H1 (cell line): ENCODE results near the gene SSTR4. TPM values are rescaled to one million over a fixed set of nuclear protein-coding genes. Genes with fewer than 3 reads are reported as not detected.

Experiments
- CTCF ChIA-PET: fragments of 300-600 bp; sonication (Branson Sonifier 250); formaldehyde crosslinking; loops from one replicate; lab custom pipeline; 2021; ENCODE audit not compliant: partially characterized antibody; lab: Charles Lee
- POLR2A ChIA-PET: fragments of 300-600 bp; sonication (Branson Sonifier 250); formaldehyde crosslinking; loops from one replicate; lab custom pipeline; 2021; ENCODE audit warnings: inconsistent platforms; ENCODE audit not compliant: partially characterized antibody; lab: Charles Lee
- DNase-seq, 2 experiments: peaks; one replicate each; pipeline versions ENCODE4 v3.0.0 to v3.0.0-alpha.2; 2010 to 2022; ENCODE audit warnings: low spot score in 2 of 2, low read depth in 1 of 2, mixed read lengths in 1 of 2
- FAIRE-seq: peaks from 2 replicates; lab custom pipeline; 2011; peaks lifted over from hg19 to GRCh38; lab: Jason Lieb, UNC
- H2AFZ ChIP-seq: 2 replicates; pipeline ENCODE4 v1.8.1; 2012; ENCODE audit warnings: low read length, inconsistent platforms
- H2AK5ac ChIP-seq: 2 replicates; pipeline ENCODE4 v1.6.1; 2013; ENCODE audit warnings: low read depth, low read length
- H2BK120ac ChIP-seq: replicated peaks from 2 replicates; pipeline ENCODE3; 2013; ENCODE audit warnings: low read depth, low read length, inconsistent platforms
- H2BK12ac ChIP-seq: 2 replicates; pipeline ENCODE4 v1.6.1; 2013; ENCODE audit warnings: low read depth, low read length
- H2BK15ac ChIP-seq: 2 replicates; pipeline ENCODE4 v1.6.1; 2013; ENCODE audit warnings: low read length
- H2BK20ac ChIP-seq: 2 replicates; pipeline ENCODE4 v1.6.1; 2013; ENCODE audit warnings: low read length
- H2BK5ac ChIP-seq: 2 replicates; pipeline ENCODE4 v1.6.1; 2013; ENCODE audit warnings: low read depth, low read length
- H3K14ac ChIP-seq: 2 replicates; pipeline ENCODE4 v1.6.1; 2013; ENCODE audit warnings: inconsistent platforms; ENCODE audit not compliant: insufficient read length
- H3K18ac ChIP-seq: 2 replicates; pipeline ENCODE4 v1.6.1; 2013; ENCODE audit warnings: low read length; ENCODE audit errors: extremely low read depth
- H3K23ac ChIP-seq: 2 replicates; pipeline ENCODE4 v1.6.1; 2013; ENCODE audit warnings: inconsistent platforms; ENCODE audit not compliant: insufficient read length
- H3K23me2 ChIP-seq: 2 replicates; pipeline ENCODE4 v1.6.1; 2013; ENCODE audit warnings: low read depth, low read length
- H3K27ac ChIP-seq: 2 replicates; pipeline ENCODE4 v1.6.1; 2011; ENCODE audit warnings: low read depth, low read length, inconsistent platforms
- H3K27me3 ChIP-seq, 4 experiments: replicated peaks in 1 of 4; 1 replicate in 1 of 4; 2 replicates in 3 of 4; pipeline versions ENCODE4 v1.6.1 to v1.8.1; 2011 to 2013; ENCODE audit warnings: low read length in 3 of 4, mild to moderate bottlenecking in 3 of 4, inconsistent platforms in 2 of 4, mixed read lengths in 2 of 4, moderate library complexity in 1 of 4; ENCODE audit not compliant: control insufficient read depth in 3 of 4, insufficient read depth in 3 of 4; ENCODE audit errors: extremely low read depth in 1 of 4
- H3K36me3 ChIP-seq, 4 experiments: 2 replicates each; pipeline versions ENCODE4 v1.6.1 to v1.8.1; 2011 to 2013; ENCODE audit warnings: mild to moderate bottlenecking in 4 of 4, low read length in 3 of 4, moderate library complexity in 2 of 4, control low read depth in 1 of 4, inconsistent platforms in 1 of 4; ENCODE audit not compliant: insufficient read depth in 4 of 4, control insufficient read depth in 2 of 4
- H3K4ac ChIP-seq: replicated peaks from 2 replicates; pipeline ENCODE3; 2013; ENCODE audit warnings: low read length, low read depth, mixed read lengths, inconsistent platforms; ENCODE audit not compliant: insufficient read length
- H3K4me1 ChIP-seq, 4 experiments: replicated peaks in 1 of 4; 1 replicate in 1 of 4; 2 replicates in 3 of 4; pipeline versions ENCODE4 v1.6.1 to v1.8.1; 2011 to 2013; ENCODE audit warnings: low read length in 3 of 4, inconsistent platforms in 2 of 4, mixed read lengths in 1 of 4; ENCODE audit not compliant: insufficient read depth in 4 of 4, control insufficient read depth in 3 of 4
- H3K4me2 ChIP-seq, 2 experiments: 2 replicates each; pipeline versions ENCODE4 v1.6.1 to v1.8.1; 2011 to 2013; ENCODE audit warnings: low read depth in 2 of 2, low read length in 2 of 2, control low read depth in 1 of 2, inconsistent platforms in 1 of 2, mild to moderate bottlenecking in 1 of 2; ENCODE audit not compliant: insufficient read depth in 1 of 2
- H3K4me3 ChIP-seq, 4 experiments: fragments of 200-600, 300-600 bp in 1 of 4; sonication (generic), shearing (Covaris generic), sonication (Bioruptor Twin) in 1 of 4; 2 replicates each; pipeline versions ENCODE4 v1.5.1 to v1.8.1; 2011 to 2016; ENCODE audit warnings: low read length in 4 of 4, low read depth in 3 of 4, control low read depth in 2 of 4, inconsistent platforms in 2 of 4, mild to moderate bottlenecking in 2 of 4, mixed read lengths in 1 of 4, moderate library complexity in 1 of 4; ENCODE audit not compliant: insufficient read depth in 2 of 4; ENCODE audit errors: extremely low read depth in 1 of 4
- H3K56ac ChIP-seq: replicated peaks from 2 replicates; pipeline ENCODE3; 2013; ENCODE audit warnings: low read depth, mild to moderate bottlenecking, mixed read lengths, low read length, inconsistent platforms; ENCODE audit not compliant: insufficient read length
- H3K79me1 ChIP-seq: 2 replicates; pipeline ENCODE4 v1.6.1; 2013; ENCODE audit warnings: low read depth, low read length, control low read depth
- H3K79me2 ChIP-seq, 2 experiments: 2 replicates each; pipeline versions ENCODE4 v1.6.1 to v1.8.1; 2012 to 2013; ENCODE audit warnings: low read length in 2 of 2, mild to moderate bottlenecking in 2 of 2, inconsistent platforms in 1 of 2; ENCODE audit not compliant: insufficient read depth in 2 of 2, control insufficient read depth in 1 of 2
- H3K9ac ChIP-seq, 4 experiments: replicated peaks in 1 of 4; 1 replicate in 1 of 4; 2 replicates in 3 of 4; pipeline versions ENCODE4 v1.6.1 to v1.8.1; 2011 to 2013; ENCODE audit warnings: low read depth in 3 of 4, low read length in 3 of 4, control low read depth in 2 of 4, mild to moderate bottlenecking in 2 of 4, moderate library complexity in 2 of 4, inconsistent platforms in 1 of 4; ENCODE audit errors: extremely low read depth in 1 of 4
- H3K9me3 ChIP-seq, 2 experiments: 2 replicates each; pipeline versions ENCODE4 v1.6.1 to v1.8.1; 2012 to 2013; ENCODE audit warnings: mild to moderate bottlenecking in 2 of 2, moderate library complexity in 2 of 2, control low read depth in 1 of 2, inconsistent platforms in 1 of 2, low read depth in 1 of 2, low read length in 1 of 2, mixed read lengths in 1 of 2; ENCODE audit not compliant: insufficient read depth in 2 of 2
- H4K20me1 ChIP-seq, 2 experiments: replicated peaks in 1 of 2; 2 replicates each; pipeline versions ENCODE3 to v1.8.1; 2011 to 2013; ENCODE audit warnings: inconsistent platforms in 2 of 2, low read length in 2 of 2, mild to moderate bottlenecking in 1 of 2; ENCODE audit not compliant: insufficient read depth in 2 of 2, control insufficient read depth in 1 of 2
- H4K5ac ChIP-seq: 2 replicates; pipeline ENCODE4 v1.6.1; 2013; ENCODE audit warnings: low read length, low read depth, mixed read lengths, inconsistent platforms; ENCODE audit not compliant: insufficient read length
- H4K8ac ChIP-seq: 2 replicates; pipeline ENCODE4 v1.8.0; 2013; ENCODE audit warnings: mild to moderate bottlenecking, moderate library complexity, low read length, inconsistent platforms; ENCODE audit not compliant: insufficient read depth; ENCODE audit errors: extremely low read depth
- H4K91ac ChIP-seq: replicated peaks from 2 replicates; pipeline ENCODE3; 2013; ENCODE audit warnings: low read length, mixed read lengths, inconsistent platforms; ENCODE audit not compliant: insufficient read length
- ASH2L ChIP-seq: fragments of 200-600, 300-600 bp; sonication (generic); IDR thresholded peaks from one replicate; pipeline ENCODE4 v1.7.1; 2017; ENCODE audit warnings: low read length
- BRCA1 ChIP-seq: IDR thresholded peaks from 2 replicates; pipeline ENCODE4 v1.6.1; 2012; ENCODE audit warnings: low read depth, low read length, improper control_type of control experiment
- CBX5 ChIP-seq: fragments of 300-800, 300-1000 bp; sonication (generic); IDR thresholded peaks from 2 replicates; pipeline ENCODE4 v1.7.1; 2016; ENCODE audit warnings: antibody characterized with exemption, low read length, low read depth
- MAFK ChIP-seq: IDR thresholded peaks from 2 replicates; pipeline ENCODE4 v1.6.1; 2012; ENCODE audit warnings: low read depth, mild to moderate bottlenecking, improper control_type of control experiment, low read length
- POU5F1 ChIP-seq: IDR thresholded peaks from 2 replicates; pipeline ENCODE4 v1.6.1; 2011; ENCODE audit warnings: low read depth, mild to moderate bottlenecking, low read length, moderate library complexity
- RFX5 ChIP-seq: IDR thresholded peaks from 2 replicates; pipeline ENCODE4 v1.6.1; 2011; ENCODE audit warnings: low read depth, low read length, improper control_type of control experiment, borderline replicate concordance
- SP1 ChIP-seq: IDR thresholded peaks from 2 replicates; pipeline ENCODE4 v1.6.1; 2011; ENCODE audit warnings: low read depth, low read length
- TBP ChIP-seq: IDR thresholded peaks from 2 replicates; pipeline ENCODE4 v1.6.1; 2011; ENCODE audit warnings: low read depth, low read length, improper control_type of control experiment
- TEAD4 ChIP-seq: IDR thresholded peaks from 2 replicates; pipeline ENCODE4 v1.6.1; 2012; ENCODE audit warnings: low read depth, low read length, inconsistent platforms, mixed read lengths
- WGBS, 2 experiments: shearing (Covaris generic) in 1 of 2; methylation state at CpG; one replicate each; pipeline versions ENCODE4 v1.1.6 to v1.1.7; 2013 to 2015; ENCODE audit warnings: low lambda C conversion rate in 2 of 2, mixed read lengths in 2 of 2, inconsistent platforms in 1 of 2, low coverage in 1 of 2, missing lambda C conversion rate in 1 of 2; ENCODE audit not compliant: insufficient replicate concordance in 2 of 2, insufficient coverage in 1 of 2, insufficient read length in 1 of 2; ENCODE audit errors: extremely low coverage in 1 of 2, missing lambda C conversion rate in 1 of 2; 5-methylcytosine and 5-hydroxymethylcytosine counted together
- polyA plus RNA-seq, 7 experiments: library from polyadenylated mRNA; depleted of rRNA in 3 of 7; stranded (reverse) in 5 of 7; unstranded in 2 of 7; fragments of >200 nt in 5 of 7; fragments of 200-250 nt in 2 of 7; gene quantifications; 1 replicate in 5 of 7; 2 replicates in 1 of 7; 4 replicates in 1 of 7; pipeline versions ENCODE4 v1.2.1 to v1.2.3, GENCODE V29; 2011 to 2013; ENCODE audit warnings: missing spikeins in 2 of 7, mixed read lengths in 2 of 7
- total RNA-seq: library from RNA; stranded (reverse); fragmentation: NEBNext Ultra II Directional; extraction: Animal tissue kit (Norgen Biotek cat#: 25700); gene quantifications from 2 replicates; pipeline ENCODE4 v1.2.1, GENCODE V29; 2021

SSTR4 gene
- total and polyA plus RNA-seq, 2 of the 8 experiments (the other 6 are each of a cell fraction or from before 2014, with no cell fraction given), result 0.05 TPM; not detected in 1

DNA sequence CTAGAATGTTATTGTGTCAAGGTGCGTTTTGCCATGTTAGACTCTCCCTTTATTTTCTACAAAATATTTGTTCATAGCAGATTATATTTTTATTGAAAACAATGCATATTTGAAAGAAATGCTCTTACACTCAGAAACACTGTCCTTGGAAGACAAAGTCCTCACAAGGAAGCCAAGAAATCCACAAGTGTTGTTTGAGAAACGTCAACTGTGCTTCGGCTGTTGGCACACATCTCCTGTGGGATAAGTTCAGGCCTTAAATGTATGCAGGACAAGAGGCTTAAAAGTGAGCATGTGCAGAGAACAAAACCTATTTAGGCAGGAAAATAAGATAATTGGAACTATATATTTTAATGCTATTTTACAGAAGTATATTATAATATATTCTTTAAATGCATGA, 23.9 kb downstream of the SSTR4 start:
- POLR2A ChIA-PET, result no interaction called here
- Histone ChIP-seq H3K4me1 (peaks cover 0 to 9% (median 4%) of the 10 kb centered on the region in 4 experiments; a peak in 5 of 7 replicates), H3K9me3 (peaks cover 0 to 5% of the 10 kb centered on the region in 2 experiments; a peak in 1 of 4 replicates), H2BK15ac (no peak overlapping the region), H3K4ac (no peak overlapping the region), H3K18ac (no peak overlapping the region), H3K27me3 (no peaks in the 10 kb centered on the region), H3K14ac (no peak overlapping the region), H4K20me1 (no peaks in the 10 kb centered on the region), H2AK5ac (no peak overlapping the region), H2BK20ac (no peak overlapping the region), H3K56ac (no peak overlapping the region), H2AFZ (no peak overlapping the region), H4K8ac (no peak overlapping the region), H2BK120ac (no peak overlapping the region), H3K23me2 (no peaks in the 10 kb centered on the region), H3K23ac (no peak overlapping the region), H4K5ac (no peak overlapping the region), H3K36me3 (no peaks in the 10 kb centered on the region), H3K27ac (no peak overlapping the region), H2BK12ac (no peak overlapping the region), H3K79me2 (no peaks in the 10 kb centered on the region), H2BK5ac (no peak overlapping the region), H3K4me2 (no peak overlapping the region), H4K91ac (no peak overlapping the region), H3K4me3 (no peak overlapping the region), H3K9ac (no peak overlapping the region), H3K79me1 (no peaks in the 10 kb centered on the region)
- TF ChIP-seq TBP (no peak), TEAD4 (no peak), POU5F1 (no peak), SP1 (no peak), ASH2L (no peak), MAFK (no peak), CBX5 (no peak), BRCA1 (no peak), RFX5 (no peak)
- FAIRE-seq (no peak), DNase-seq (no peak)
- 92% methylated on average over 3 of the region's 3 CpGs; no CpG with 5 or more reads in 1 of the 2 experiments for WGBS, 2 experiments
- CTCF ChIA-PET, result interaction anchor here (0.9 to 11.7 kb wide), 4 partner anchors 9 to 45 kb away, joined by 3 to 90 read pairs (median 23); partner anchors contain the start of gene THBD
